IMR-90 (cell line): Measurements from ENCODE around the gene CDC37L1. TPM values are rescaled to one million over a fixed set of nuclear protein-coding genes. Genes with fewer than 3 reads are reported as not detected.

ENCODE experiments used
- ATAC-seq: fragments of 200-7000 bp; cut with Tn5 transposase; 2 replicates; pipeline ENCODE4 v1.9.1; 2020; ENCODE audit warnings: low read depth, mild to moderate bottlenecking, moderate library complexity
- BruUV-seq: library from RNA; stranded (reverse); fragments of 400-500 nt; replicated peaks from 2 replicates; lab custom pipeline; 2021; lab: Mats Ljungman, UMichigan
- CTCF ChIA-PET: fragments of 300-600 bp; formaldehyde crosslinking; extraction: SDS; loops from one replicate; lab custom pipeline; 2021; ENCODE audit warnings: antibody characterized with exemption; lab: Yijun Ruan, JAX
- POLR2A ChIA-PET: fragments of 300-600 bp; sonication (Branson Sonifier 250); formaldehyde crosslinking; loops from one replicate; lab custom pipeline; 2022; ENCODE audit warnings: antibody characterized with exemption; ENCODE audit not compliant: unreplicated experiment; lab: Charles Lee
- DNase-seq: peaks from one replicate; pipeline ENCODE4 v3.0.0; 2013
- H2AFZ ChIP-seq: replicated peaks from 2 replicates; pipeline ENCODE3; 2013; ENCODE audit warnings: low read length, mild to moderate bottlenecking; ENCODE audit not compliant: poor library complexity
- H2AK5ac ChIP-seq: 2 replicates; pipeline ENCODE4 v1.6.1; 2013; ENCODE audit warnings: low read depth, low read length, inconsistent platforms
- H2AK9ac ChIP-seq: replicated peaks from 2 replicates; pipeline ENCODE3; 2013; ENCODE audit warnings: mild to moderate bottlenecking, low read depth, low read length, moderate library complexity; ENCODE audit not compliant: poor library complexity
- H2BK120ac ChIP-seq: 2 replicates; pipeline ENCODE4 v1.6.1; 2013; ENCODE audit warnings: low read depth, low read length, inconsistent platforms
- H2BK15ac ChIP-seq: 3 replicates; pipeline ENCODE4 v1.6.1; 2013; ENCODE audit warnings: low read depth, low read length, inconsistent platforms
- H2BK20ac ChIP-seq: 2 replicates; pipeline ENCODE4 v1.6.1; 2013; ENCODE audit warnings: low read depth, mild to moderate bottlenecking, inconsistent platforms, low read length, moderate library complexity
- H2BK5ac ChIP-seq: 2 replicates; pipeline ENCODE4 v1.6.1; 2013; ENCODE audit warnings: mild to moderate bottlenecking, low read depth, low read length, inconsistent platforms; ENCODE audit not compliant: poor library complexity, severe bottlenecking
- H3K14ac ChIP-seq: replicated peaks from 2 replicates; pipeline ENCODE4 v1.6.1; 2013; ENCODE audit warnings: low read depth, low read length, inconsistent platforms
- H3K18ac ChIP-seq: 2 replicates; pipeline ENCODE4 v1.6.1; 2013; ENCODE audit warnings: low read depth, low read length, control low read depth
- H3K23ac ChIP-seq: 2 replicates; pipeline ENCODE4 v1.6.1; 2013; ENCODE audit warnings: low read depth, low read length, inconsistent platforms
- H3K27ac ChIP-seq: 2 replicates; pipeline ENCODE4 v1.5.1; 2013; ENCODE audit warnings: mild to moderate bottlenecking, control low read depth, low read length; ENCODE audit not compliant: insufficient read depth
- H3K27me3 ChIP-seq: 2 replicates; pipeline ENCODE4 v1.6.1; 2013; ENCODE audit warnings: low read length; ENCODE audit not compliant: control insufficient read depth, insufficient read depth
- H3K36me3 ChIP-seq: 2 replicates; pipeline ENCODE4 v1.6.1; 2013; ENCODE audit warnings: low read length, mixed read lengths; ENCODE audit not compliant: control insufficient read depth, insufficient read depth
- H3K4ac ChIP-seq: 2 replicates; pipeline ENCODE4 v1.6.1; 2013; ENCODE audit warnings: low read depth, low read length, inconsistent platforms
- H3K4me1 ChIP-seq: 2 replicates; pipeline ENCODE4 v1.6.1; 2013; ENCODE audit warnings: low read length, mixed read lengths; ENCODE audit not compliant: control insufficient read depth, insufficient read depth
- H3K4me2 ChIP-seq: 2 replicates; pipeline ENCODE4 v1.6.1; 2013; ENCODE audit warnings: low read depth, mild to moderate bottlenecking, control low read depth, low read length, moderate library complexity
- H3K4me3 ChIP-seq: 2 replicates; pipeline ENCODE4 v1.5.1; 2013; ENCODE audit warnings: low read depth, mild to moderate bottlenecking, control low read depth, low read length, moderate library complexity; ENCODE audit not compliant: insufficient read depth
- H3K56ac ChIP-seq: 2 replicates; pipeline ENCODE4 v1.6.1; 2013; ENCODE audit warnings: low read length, inconsistent platforms; ENCODE audit not compliant: insufficient read depth; ENCODE audit errors: extremely low read depth
- H3K79me1 ChIP-seq, 2 experiments: 2 replicates each; pipeline ENCODE4 v1.6.1; 2013; ENCODE audit warnings: low read length in 2 of 2, inconsistent platforms in 1 of 2, low read depth in 1 of 2
- H3K9ac ChIP-seq: 2 replicates; pipeline ENCODE4 v1.6.1; 2013; ENCODE audit warnings: low read depth, low read length, control low read depth
- H3K9me1 ChIP-seq: 2 replicates; pipeline ENCODE4 v1.6.1; 2013; ENCODE audit warnings: low read length, inconsistent platforms; ENCODE audit not compliant: insufficient read depth
- H3K9me3 ChIP-seq: 2 replicates; pipeline ENCODE4 v1.6.1; 2013; ENCODE audit warnings: low read length; ENCODE audit not compliant: control insufficient read depth, insufficient read depth
- H4K20me1 ChIP-seq: 2 replicates; pipeline ENCODE4 v1.6.1; 2013; ENCODE audit warnings: low read length, inconsistent platforms; ENCODE audit not compliant: insufficient read depth
- H4K5ac ChIP-seq: 2 replicates; pipeline ENCODE4 v1.6.1; 2013; ENCODE audit warnings: mild to moderate bottlenecking, low read depth, low read length, control low read depth
- H4K8ac ChIP-seq, 2 experiments: 2 replicates each; pipeline ENCODE4 v1.6.1; 2013; ENCODE audit warnings: low read depth in 2 of 2, low read length in 2 of 2, control low read depth in 1 of 2, inconsistent platforms in 1 of 2
- H4K91ac ChIP-seq: 2 replicates; pipeline ENCODE4 v1.6.1; 2013; ENCODE audit warnings: low read depth, low read length, inconsistent platforms; ENCODE audit not compliant: insufficient read depth
- MAFK ChIP-seq: IDR thresholded peaks from 2 replicates; pipeline ENCODE4 v1.6.1; 2012; ENCODE audit warnings: low read depth, low read length, improper control_type of control experiment
- MAZ ChIP-seq: IDR thresholded peaks from 2 replicates; pipeline ENCODE4 v1.6.1; 2012; ENCODE audit warnings: low read depth, mild to moderate bottlenecking, low read length, improper control_type of control experiment, moderate library complexity, borderline replicate concordance
- RAD21 ChIP-seq: IDR thresholded peaks from 2 replicates; pipeline ENCODE4 v1.6.1; 2012; ENCODE audit warnings: low read length, improper control_type of control experiment
- WGBS, 2 experiments: methylation state at CpG; one replicate each; pipeline versions ENCODE4 v1.1.5 to v1.1.7; 2013; ENCODE audit warnings: missing lambda C conversion rate in 2 of 2; ENCODE audit not compliant: insufficient read length in 1 of 2; ENCODE audit errors: extremely low coverage in 2 of 2; 5-methylcytosine and 5-hydroxymethylcytosine counted together
- dilution Hi-C: fragments of 300-500 bp; cut with HindIII; formaldehyde crosslinking; loops from one replicate; pipeline ENCODE4 v1.14.3; 2018; ENCODE audit warnings: low sequenced_read_pairs; ENCODE audit not compliant: unreplicated experiment
- in situ Hi-C: fragments of 300-500 bp; cut with MboI; formaldehyde crosslinking; loops from 3 replicates; pipeline ENCODE4 v1.14.3; 2019; ENCODE audit warnings: low sequenced_read_pairs, inconsistent platforms, mixed read lengths
- intact Hi-C: fragments of 100-400 bp; cut with micrococcal nuclease; formaldehyde crosslinking; loops from 2 replicates; pipeline ENCODE4 v1.10.0; 2022
- polyA plus RNA-seq, 3 experiments: library from polyadenylated mRNA; depleted of rRNA; stranded (reverse); fragments of >200 nt; gene quantifications; 2 replicates each; pipeline ENCODE4 v1.2.3, GENCODE V29; 2012; ENCODE audit warnings: low replicate concordance in 1 of 3
- total RNA-seq: library from RNA; depleted of rRNA; stranded (reverse); fragments of >200 nt; gene quantifications from 2 replicates; pipeline ENCODE4 v1.2.3, GENCODE V29; 2012

Gene CDC37L1
- total and polyA plus RNA-seq, 2 of the 4 experiments (the other 2 are of a cell fraction): 6.6 to 7.3 TPM

GRCh38 chr9:4714266-4715016 is 35.1 kb downstream of the CDC37L1 start:
- Histone ChIP-seq H2BK5ac (peak overlapping the region; percentile 28), H3K18ac (no peak overlapping the region), H3K56ac (no peak overlapping the region), H4K91ac (no peak overlapping the region), H2AK9ac (no peak overlapping the region), H3K4me2 (no peak overlapping the region), H4K20me1 (no peaks in the 10 kb centered on the region), H2AFZ (no peak overlapping the region), H3K14ac (no peak overlapping the region), H3K4me1 (no peaks in the 10 kb centered on the region), H2AK5ac (no peak overlapping the region), H4K8ac (no peak overlapping the region), H3K4ac (no peak overlapping the region), H3K79me1 (no peaks in the 10 kb centered on the region; a peak in 2 of 4 replicates), H3K27me3 (no peaks in the 10 kb centered on the region), H3K9me1 (no peaks in the 10 kb centered on the region; the same call in 1 of the 2 replicates), H3K9me3 (no peaks in the 10 kb centered on the region), H2BK15ac (no peak overlapping the region), H3K9ac (no peak overlapping the region), H3K4me3 (no peak overlapping the region), H3K27ac (no peak overlapping the region), H4K5ac (no peak overlapping the region), H3K23ac (no peak overlapping the region), H2BK120ac (no peak overlapping the region), H2BK20ac (no peak overlapping the region), H3K36me3 (peaks cover 28% of the 10 kb centered on the region)
- ChIA-PET CTCF (interaction anchor here (1.0 kb wide), 1 partner anchor 215 kb away, joined by 3 read pairs; no protein-coding TSS in a partner anchor), POLR2A (no interaction called here)
- peak; percentile 54 for ATAC-seq
- TF ChIP-seq MAFK (peak; percentile 35; the same call in 1 of the 2 replicates), RAD21 (no peak), MAZ (no peak)
- DNase-seq: peak; percentile 50
- intact Hi-C loops: loop anchor here (1.0 kb wide), 1 partner anchor 9 kb away; no protein-coding TSS in a partner anchor
- BruUV-seq: no TSS peak
- in situ Hi-C loops: no loop called here
- dilution Hi-C loops: no loop called here
- no CpG with 5 or more reads among the region's 9 CpGs for WGBS, 2 experiments
